Measurements from ENCODE around the gene DUS3L.

DNA sequence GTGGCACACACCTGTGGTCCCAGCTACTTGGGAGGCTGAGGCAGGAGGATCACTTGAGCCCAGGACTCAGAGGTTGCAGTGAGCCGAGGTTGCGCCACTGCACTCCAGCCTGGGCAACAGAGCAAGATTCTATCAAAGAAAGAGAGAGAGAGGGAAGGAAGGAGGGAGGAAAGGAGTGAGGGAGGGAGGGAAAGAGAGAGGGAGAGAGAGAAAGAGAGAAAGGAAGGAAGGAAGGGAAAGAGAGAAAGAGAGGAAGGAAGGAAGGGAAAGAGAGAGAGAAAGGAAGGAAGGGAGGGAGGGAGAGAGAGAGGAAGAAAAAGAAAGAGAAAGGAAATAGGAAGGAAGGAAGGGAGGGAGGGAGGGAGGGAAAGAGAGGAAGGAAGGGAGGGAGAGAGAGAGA, 26.3 kb upstream of the DUS3L start:
- TF ChIP-seq EZH2phosphoT487 (IDR thresholded peaks at IDR 0.05; ENCODE audit: low read depth), result no peak
- TF ChIP-seq, protein P1, sequence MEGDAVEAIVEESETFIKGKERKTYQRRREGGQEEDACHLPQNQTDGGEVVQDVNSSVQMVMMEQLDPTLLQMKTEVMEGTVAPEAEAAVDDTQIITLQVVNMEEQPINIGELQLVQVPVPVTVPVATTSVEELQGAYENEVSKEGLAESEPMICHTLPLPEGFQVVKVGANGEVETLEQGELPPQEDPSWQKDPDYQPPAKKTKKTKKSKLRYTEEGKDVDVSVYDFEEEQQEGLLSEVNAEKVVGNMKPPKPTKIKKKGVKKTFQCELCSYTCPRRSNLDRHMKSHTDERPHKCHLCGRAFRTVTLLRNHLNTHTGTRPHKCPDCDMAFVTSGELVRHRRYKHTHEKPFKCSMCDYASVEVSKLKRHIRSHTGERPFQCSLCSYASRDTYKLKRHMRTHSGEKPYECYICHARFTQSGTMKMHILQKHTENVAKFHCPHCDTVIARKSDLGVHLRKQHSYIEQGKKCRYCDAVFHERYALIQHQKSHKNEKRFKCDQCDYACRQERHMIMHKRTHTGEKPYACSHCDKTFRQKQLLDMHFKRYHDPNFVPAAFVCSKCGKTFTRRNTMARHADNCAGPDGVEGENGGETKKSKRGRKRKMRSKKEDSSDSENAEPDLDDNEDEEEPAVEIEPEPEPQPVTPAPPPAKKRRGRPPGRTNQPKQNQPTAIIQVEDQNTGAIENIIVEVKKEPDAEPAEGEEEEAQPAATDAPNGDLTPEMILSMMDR (IDR thresholded peaks at IDR 0.05; ENCODE audit: low read depth, low read length), result no peak

Data from OCI-LY3 (cell line).